HG03039 (cell line): ENCODE results near the gene BANK1.

Experiments
- ATAC-seq: cut with Tn5 transposase; IDR thresholded peaks from one replicate; pipeline ENCODE4 v1.9.1; 2021; ENCODE audit warnings: mild to moderate bottlenecking, moderate library complexity; ENCODE audit not compliant: unreplicated experiment

The BANK1 gene, protein sequence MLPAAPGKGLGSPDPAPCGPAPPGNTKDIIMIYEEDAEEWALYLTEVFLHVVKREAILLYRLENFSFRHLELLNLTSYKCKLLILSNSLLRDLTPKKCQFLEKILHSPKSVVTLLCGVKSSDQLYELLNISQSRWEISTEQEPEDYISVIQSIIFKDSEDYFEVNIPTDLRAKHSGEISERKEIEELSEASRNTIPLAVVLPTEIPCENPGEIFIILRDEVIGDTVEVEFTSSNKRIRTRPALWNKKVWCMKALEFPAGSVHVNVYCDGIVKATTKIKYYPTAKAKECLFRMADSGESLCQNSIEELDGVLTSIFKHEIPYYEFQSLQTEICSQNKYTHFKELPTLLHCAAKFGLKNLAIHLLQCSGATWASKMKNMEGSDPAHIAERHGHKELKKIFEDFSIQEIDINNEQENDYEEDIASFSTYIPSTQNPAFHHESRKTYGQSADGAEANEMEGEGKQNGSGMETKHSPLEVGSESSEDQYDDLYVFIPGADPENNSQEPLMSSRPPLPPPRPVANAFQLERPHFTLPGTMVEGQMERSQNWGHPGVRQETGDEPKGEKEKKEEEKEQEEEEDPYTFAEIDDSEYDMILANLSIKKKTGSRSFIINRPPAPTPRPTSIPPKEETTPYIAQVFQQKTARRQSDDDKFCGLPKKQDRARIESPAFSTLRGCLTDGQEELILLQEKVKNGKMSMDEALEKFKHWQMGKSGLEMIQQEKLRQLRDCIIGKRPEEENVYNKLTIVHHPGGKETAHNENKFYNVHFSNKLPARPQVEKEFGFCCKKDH

GRCh38 chr4:101790521-101791181 is at the start of gene BANK1:
BANK1 (plus strand) TSS chr4:101790730; CDS start chr4:101790881, 151 bp downstream.
- peak; percentile 99 for ATAC-seq

GRCh38 chr4:101753721-101754120 is 36.8 kb upstream of the BANK1 start:
- ATAC-seq, result no peak

DNA sequence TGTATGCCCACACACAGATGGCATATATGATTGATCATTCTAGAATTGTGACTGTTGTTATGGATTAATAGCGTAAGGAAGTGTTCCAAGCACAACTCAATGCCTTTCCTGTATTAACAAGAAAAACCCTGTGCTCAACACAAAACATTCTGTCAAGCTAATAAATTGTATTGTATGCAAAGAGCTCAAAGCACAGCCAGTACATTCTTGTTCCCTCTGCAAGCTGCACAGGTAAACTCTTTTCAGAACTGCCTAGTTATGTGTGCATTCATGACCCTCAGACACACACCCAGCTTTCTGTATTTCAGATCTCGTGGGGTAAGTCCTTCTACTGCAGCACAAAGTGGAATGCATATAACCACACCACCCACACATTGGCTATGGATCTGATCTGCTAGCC is 34.3 kb upstream of the BANK1 start:
- no peak for ATAC-seq

- ATAC-seq, result no peak
Measured at GRCh38 chr4:101761405-101761804, 29.1 kb upstream of the BANK1 start.

DNA sequence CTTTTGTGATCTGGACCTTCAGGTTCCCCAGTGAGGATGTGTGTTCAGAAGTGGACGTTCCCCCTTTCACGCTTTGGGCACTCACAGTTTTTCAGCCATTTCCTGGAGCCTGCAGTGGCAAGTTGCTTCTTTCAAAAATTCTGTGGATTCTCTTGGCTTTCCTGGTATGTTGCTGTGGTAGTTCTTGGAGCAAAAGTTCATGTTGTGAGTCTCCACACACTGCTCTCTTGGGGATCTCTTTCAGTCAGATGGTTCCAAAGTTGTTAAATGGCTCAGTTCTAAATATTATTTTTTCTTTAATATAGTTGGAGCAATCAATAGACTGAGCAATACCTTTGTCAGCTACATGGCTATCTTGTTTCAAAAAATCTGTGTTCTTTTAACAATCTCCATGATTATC is 28.5 kb upstream of the BANK1 start:
- no peak for ATAC-seq

- no peak for ATAC-seq
Measured at GRCh38 chr4:101762534-101762933, 28.0 kb upstream of the BANK1 start.

DNA sequence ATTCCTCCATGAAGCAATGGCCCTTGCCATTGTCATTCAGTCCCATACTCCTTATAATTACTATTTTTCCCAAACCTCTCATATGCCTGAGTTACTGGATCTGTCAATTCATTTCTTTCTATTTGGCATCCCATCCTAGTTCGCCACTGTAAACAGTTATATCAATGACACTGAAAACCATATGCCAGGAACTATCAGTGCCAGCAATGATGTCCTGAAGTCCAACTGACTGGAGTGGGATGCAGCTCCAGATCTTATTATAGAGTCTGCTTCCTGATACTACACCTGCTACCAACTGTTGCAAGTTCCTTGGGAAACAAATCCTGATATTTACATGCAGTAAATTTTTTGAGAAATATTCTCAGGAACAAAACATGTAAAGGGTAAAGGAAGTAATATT is 27.0 kb upstream of the BANK1 start:
- no peak for ATAC-seq

DNA sequence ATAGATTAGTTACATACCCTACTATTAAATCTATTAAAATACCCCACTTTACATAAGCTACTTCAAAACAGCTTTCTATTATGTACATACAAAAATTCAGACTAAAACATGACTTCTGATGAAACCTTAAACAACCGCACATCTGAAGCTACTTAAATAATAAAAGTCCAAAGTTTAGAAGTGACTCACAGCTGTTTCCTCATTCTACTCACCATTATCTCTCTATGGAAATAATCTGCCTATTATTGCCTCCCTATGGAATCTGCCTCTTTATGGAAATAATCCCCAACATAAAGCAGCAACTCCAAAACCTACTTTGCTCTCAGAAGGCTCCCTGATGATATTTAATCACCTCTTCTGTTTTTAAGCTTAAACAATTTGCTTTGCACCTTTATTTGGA is 15.7 kb upstream of the BANK1 start:
- ATAC-seq, result no peak

DNA sequence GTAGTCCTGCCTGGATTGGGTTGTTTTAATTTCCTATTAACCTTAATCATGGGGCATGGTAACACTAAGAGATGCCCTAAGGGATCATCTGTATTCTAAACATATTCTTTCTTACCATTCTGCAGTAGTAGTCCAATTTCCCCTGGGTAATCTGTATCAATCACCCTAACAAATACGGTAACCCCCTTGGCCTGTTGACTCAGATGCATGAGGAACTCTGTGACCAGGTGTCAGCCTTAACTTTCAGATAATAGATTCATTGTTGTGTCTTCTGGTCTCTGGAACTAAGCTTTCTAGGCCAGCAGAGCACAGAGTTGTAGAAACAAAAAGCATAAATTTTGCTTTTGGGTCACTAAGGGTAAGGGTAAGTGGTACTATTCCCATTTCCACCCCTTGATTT is 13.1 kb upstream of the BANK1 start:
- no peak for ATAC-seq

GRCh38 chr4:101780284-101780683 is 10.2 kb upstream of the BANK1 start:
- no peak for ATAC-seq

DNA sequence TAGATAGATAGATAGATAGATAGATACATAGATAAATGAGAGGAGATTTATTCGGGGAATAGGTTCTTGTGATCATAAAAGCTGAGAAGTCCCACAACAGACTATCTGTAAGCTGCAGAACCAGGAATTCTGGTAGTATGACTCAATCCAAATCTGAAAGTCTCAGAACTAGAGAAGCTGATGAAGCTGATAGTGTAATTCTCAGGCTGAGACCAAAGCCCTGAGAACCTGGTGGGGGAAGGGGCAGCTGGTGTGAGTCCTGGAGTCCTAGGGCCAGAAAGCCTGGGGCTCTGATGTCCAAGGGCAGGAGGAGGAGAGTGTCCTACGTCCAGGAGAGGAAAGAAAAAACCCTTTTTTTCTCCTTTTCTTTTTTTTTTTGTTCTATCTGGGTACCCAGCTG is 8.0 kb upstream of the BANK1 start:
- peak; percentile 58 for ATAC-seq

DNA sequence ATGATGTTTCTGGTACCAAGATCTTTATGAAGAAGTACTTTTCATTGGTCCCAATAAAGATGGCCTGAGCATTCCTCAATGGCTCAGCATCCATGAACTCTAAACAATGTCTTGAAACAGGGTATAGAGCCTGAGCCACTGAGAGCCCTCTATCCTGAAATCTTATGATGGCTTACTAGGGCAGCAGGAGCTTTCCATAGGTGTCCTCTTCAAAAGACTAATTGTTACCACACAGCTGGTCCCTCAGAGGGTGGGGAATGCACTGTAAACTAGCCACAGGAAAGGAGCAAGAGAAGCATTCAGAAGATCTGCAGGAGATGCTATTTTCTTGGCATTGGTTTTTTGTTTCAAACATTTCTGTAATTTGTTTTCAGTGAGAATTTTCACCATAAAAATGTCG is 5.6 kb upstream of the BANK1 start:
- ATAC-seq, result no peak

DNA sequence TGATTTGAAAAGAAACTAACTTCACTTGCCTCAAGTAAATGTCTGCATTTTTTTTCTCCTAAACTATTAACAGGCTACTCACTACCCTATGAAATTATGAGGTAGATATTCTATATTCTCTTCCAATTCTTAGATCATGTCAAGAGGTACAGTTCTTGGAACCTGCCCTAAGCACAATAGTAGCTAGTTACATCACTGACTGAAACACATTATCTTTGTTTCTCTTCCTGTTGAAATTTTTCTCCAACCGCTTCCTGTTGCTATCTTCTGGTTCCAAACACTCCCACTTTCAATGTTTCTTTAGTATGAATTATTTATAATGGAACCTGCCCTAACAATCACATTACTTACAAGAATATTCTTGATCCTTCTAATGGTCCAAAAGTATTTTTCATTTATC is 5.0 kb upstream of the BANK1 start:
- no peak for ATAC-seq

DNA sequence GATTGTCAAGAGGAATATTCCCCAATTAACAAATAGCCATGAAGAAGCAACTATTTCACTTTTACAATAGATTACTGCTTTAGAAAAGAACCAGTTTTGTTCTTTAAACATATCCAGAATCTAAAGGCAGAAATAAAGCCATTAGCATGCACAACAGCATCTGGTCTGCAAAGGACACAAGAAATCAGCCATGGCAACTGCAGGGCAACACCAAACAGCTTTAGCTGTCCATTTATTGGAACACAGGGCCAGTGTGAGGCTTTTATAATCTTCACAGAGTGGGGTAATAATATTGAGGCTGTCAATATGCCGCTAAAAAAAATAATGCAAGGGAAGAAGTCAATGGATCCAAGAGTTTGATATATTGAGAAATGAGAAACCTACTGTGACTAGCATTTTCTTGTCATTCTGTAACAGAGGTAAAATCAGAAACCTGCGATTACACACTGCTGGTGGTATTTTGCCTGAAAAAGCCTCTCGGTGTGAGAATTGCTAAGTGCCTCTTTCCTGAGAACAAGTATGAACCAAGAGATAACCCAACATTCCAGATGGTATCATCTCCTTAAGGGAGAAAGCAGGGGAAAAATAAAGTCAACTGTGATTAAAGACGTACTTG is 2.7 kb upstream of the BANK1 start:
- ATAC-seq, result no peak

GRCh38 chr4:101791182-101791558 is 640 bp downstream of the BANK1 start:
- no peak for ATAC-seq

GRCh38 chr4:101792056-101792590 is 1.6 kb downstream of the BANK1 start:
- no peak for ATAC-seq

- no peak for ATAC-seq
Measured at GRCh38 chr4:101793397-101793796, 2.9 kb downstream of the BANK1 start.

DNA sequence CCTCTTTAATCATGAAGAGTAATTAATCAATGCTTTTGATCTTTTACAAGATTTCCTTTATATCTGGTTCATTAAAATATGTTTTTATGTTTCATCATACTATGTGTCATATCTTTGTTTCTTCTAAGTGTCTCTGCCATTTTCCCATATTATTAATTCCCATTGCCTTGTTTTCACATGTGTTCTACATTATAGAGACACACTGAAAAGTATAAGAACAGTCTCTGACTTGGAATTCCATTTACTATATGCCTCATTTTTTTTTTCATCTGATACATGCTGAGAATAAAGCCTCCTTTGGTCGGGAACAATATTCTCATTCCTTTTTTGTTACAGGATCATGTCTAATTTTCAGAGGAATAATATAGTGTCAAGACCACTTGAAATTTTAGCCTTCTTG is 4.3 kb downstream of the BANK1 start:
- no peak for ATAC-seq

DNA sequence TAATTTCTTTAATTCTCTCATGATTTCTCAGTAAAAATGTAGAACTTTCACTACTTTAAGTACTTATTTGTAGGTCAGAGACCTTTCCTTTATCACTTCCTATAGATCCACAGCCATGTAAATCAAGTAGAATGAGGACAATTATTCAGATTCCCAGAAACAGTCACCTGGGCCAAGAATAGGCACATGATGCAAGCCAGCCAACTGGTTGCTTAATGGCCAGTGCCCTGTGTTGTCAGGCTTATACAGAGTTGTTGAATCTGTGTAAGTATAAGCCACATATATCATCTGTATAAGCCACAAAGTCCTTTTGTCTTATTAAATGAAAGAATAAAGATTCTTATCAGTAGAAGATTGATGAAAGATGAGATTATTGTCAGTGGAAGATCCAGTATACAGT is 5.2 kb downstream of the BANK1 start:
- ATAC-seq, result no peak

GRCh38 chr4:101801958-101802357 is 11.4 kb downstream of the BANK1 start:
- no peak for ATAC-seq

- ATAC-seq, result peak; percentile 99
Measured at GRCh38 chr4:101806914-101807313, 16.4 kb downstream of the BANK1 start.
